UCSD-AML1 (cell line): Measurements from ENCODE around the gene SMAGP.
"Not testable (repeated sequence)": the region's sequence is repeated elsewhere in the genome, so short reads cannot be mapped to it uniquely, and the experiment has no call there.

Experiments used
- DNase-seq: peaks from one replicate; lab custom pipeline; 2025; ENCODE audit not compliant: unreplicated experiment; lab: John Stamatoyannopoulos, UW

SMAGP gene

GRCh38 chr12:51227112-51227511 lies 43.1 kb downstream of the SMAGP start:
- DNase-seq = not testable (repeated sequence)

- no peak for DNase-seq
These were observed 44.4 kb downstream of the SMAGP start for GRCh38 chr12:51225771-51226170.

GRCh38 chr12:51225234-51225633 lies 45.0 kb downstream of the SMAGP start:
- no peak for DNase-seq

GRCh38 chr12:51224625-51225024 lies 45.6 kb downstream of the SMAGP start:
- DNase-seq = no peak

GRCh38 chr12:51222461-51222860 lies 47.8 kb downstream of the SMAGP start:
- DNase-seq = no peak

- DNase-seq = not testable (repeated sequence)
These were observed 50.4 kb downstream of the SMAGP start for GRCh38 chr12:51219857-51220256.

- DNase-seq = no peak
These were observed 50.9 kb downstream of the SMAGP start for GRCh38 chr12:51219322-51219721.

GRCh38 chr12:51218607-51219161 lies 51.5 kb downstream of the SMAGP start:
- DNase-seq = peak; percentile 48

- peak; percentile 83 for DNase-seq
These were observed 52.1 kb downstream of the SMAGP start, which contains the start of gene POU6F1 for GRCh38 chr12:51217968-51218606. TSS of gene POU6F1 (minus strand) at chr12:51218062. CDS start at chr12:51206836, 11,226 bp downstream.

- peak; percentile 63 for DNase-seq
These were observed 52.9 kb downstream of the SMAGP start for GRCh38 chr12:51217133-51217967.

GRCh38 chr12:51216642-51217041 lies 53.6 kb downstream of the SMAGP start:
- no peak for DNase-seq

- no peak for DNase-seq
These were observed 55.3 kb downstream of the SMAGP start for GRCh38 chr12:51214895-51215294.

GRCh38 chr12:51210690-51211395 lies 59.4 kb downstream of the SMAGP start:
- DNase-seq = no peak

GRCh38 chr12:51209259-51209658 lies 61.0 kb downstream of the SMAGP start:
- DNase-seq = no peak

- DNase-seq = no peak
These were observed 62.1 kb downstream of the SMAGP start for GRCh38 chr12:51208016-51208660.

- no peak for DNase-seq
These were observed 64.9 kb downstream of the SMAGP start for GRCh38 chr12:51205350-51205749.

- no peak for DNase-seq
These were observed 67.5 kb downstream of the SMAGP start for GRCh38 chr12:51202718-51203117.

GRCh38 chr12:51200806-51201205 lies 69.4 kb downstream of the SMAGP start:
- no peak for DNase-seq

- no peak for DNase-seq
These were observed 70.1 kb downstream of the SMAGP start for GRCh38 chr12:51200156-51200555.

- DNase-seq = no peak
These were observed 70.8 kb downstream of the SMAGP start for GRCh38 chr12:51199366-51199945.
